A549 (cell line): ENCODE measurements around the gene CTNNBL1. TPM values are rescaled to one million over a fixed set of nuclear protein-coding genes. Genes with fewer than 3 reads are reported as not detected.
A peak's percentile ranks its signal among the peaks of the same experiment; 100 is the strongest.
"Not testable (repeated sequence)": the region's sequence is repeated elsewhere in the genome, so short reads cannot be mapped to it uniquely, and the experiment has no call there.

Experiments
- ATAC-seq, 2 experiments: fragments of 200-7000 bp in 1 of 2; fragments of >200 bp in 1 of 2; cut with Nextera tagmentation in 1 of 2; cut with Tn5 transposase in 1 of 2; 3 replicates each; pipeline versions ENCODE4 v1.8.0 to v1.9.1; 2018 to 2020; ENCODE audit warnings: mild to moderate bottlenecking in 1 of 2, moderate library complexity in 1 of 2
- CTCF ChIA-PET: fragments of 300-600 bp; sonication (Branson Sonifier 250); formaldehyde crosslinking; extraction: SDS; loops from one replicate; lab custom pipeline; 2021; ENCODE audit warnings: antibody characterized with exemption, inconsistent platforms; lab: Yijun Ruan, JAX
- POLR2A ChIA-PET: fragments of 350-600 bp; formaldehyde crosslinking; extraction: SDS; loops from one replicate; lab custom pipeline; 2021; ENCODE audit warnings: antibody characterized with exemption, inconsistent platforms; lab: Yijun Ruan, JAX
- DNase-seq, 2 experiments: peaks; one replicate each; pipeline versions ENCODE4 v3.0.0 to v3.0.0-alpha.2; 2011 to 2016; ENCODE audit warnings: low read depth in 1 of 2, low spot score in 1 of 2
- FAIRE-seq: peaks from 2 replicates; lab custom pipeline; 2011; peaks lifted over from hg19 to GRCh38; lab: Jason Lieb, UNC
- H3K27ac ChIP-seq, 2 experiments: fragments of >200 bp; sonication (Bioruptor Twin); formaldehyde crosslinking; 3 replicates each; pipeline ENCODE4 v1.5.1; 2016 to 2017
- H3K4me1 ChIP-seq: fragments of >200 bp; sonication (Bioruptor Twin); formaldehyde crosslinking; 3 replicates; pipeline ENCODE4 v1.6.1; 2016
- H3K4me2 ChIP-seq: fragments of >200 bp; sonication (Bioruptor Twin); formaldehyde crosslinking; 3 replicates; pipeline ENCODE4 v1.6.1; 2016
- H3K4me3 ChIP-seq: fragments of >200 bp; sonication (Bioruptor Twin); formaldehyde crosslinking; 3 replicates; pipeline ENCODE4 v1.5.1; 2016
- H3K9me3 ChIP-seq: fragments of >200 bp; sonication (Bioruptor Twin); formaldehyde crosslinking; 3 replicates; pipeline ENCODE4 v1.6.1; 2016
- BHLHE40 ChIP-seq: IDR thresholded peaks from 2 replicates; pipeline ENCODE4 v1.6.1; 2012; ENCODE audit warnings: low read depth, low read length, inconsistent platforms
- CEBPB ChIP-seq, 2 experiments: fragments of >200 bp in 1 of 2; sonication (Bioruptor Twin) in 1 of 2; formaldehyde crosslinking in 1 of 2; IDR thresholded peaks; 2 replicates each; pipeline ENCODE4 v1.6.1; 2012 to 2016
- CHD2 ChIP-seq: fragments of 150-350 bp; IDR thresholded peaks from 2 replicates; pipeline ENCODE4 v1.6.1; 2014; ENCODE audit warnings: low read length; ENCODE audit not compliant: partially characterized antibody
- CHD4 ChIP-seq: fragments of 200-600 bp; sonication (generic); IDR thresholded peaks from 2 replicates; pipeline ENCODE4 v1.6.1; 2016; ENCODE audit warnings: antibody characterized with exemption, mild to moderate bottlenecking, borderline replicate concordance
- E2F6 ChIP-seq: IDR thresholded peaks from 2 replicates; pipeline ENCODE4 v1.6.1; 2012; ENCODE audit warnings: low read depth, borderline replicate concordance
- EHMT2 ChIP-seq: fragments of 200-600 bp; sonication (generic); IDR thresholded peaks from 2 replicates; pipeline ENCODE4 v1.6.1; 2016; ENCODE audit warnings: antibody characterized with exemption, low read depth, mild to moderate bottlenecking, moderate library complexity
- EP300 ChIP-seq, 2 experiments: fragments of >200 bp; sonication (Bioruptor Twin); formaldehyde crosslinking; IDR thresholded peaks; 2 replicates in 1 of 2; 3 replicates in 1 of 2; pipeline ENCODE4 v1.6.1; 2016 to 2017
- FOSB ChIP-seq: fragments of 250-450 bp; sonication (Bioruptor Pico); IDR thresholded peaks from 2 replicates; pipeline ENCODE4 v1.5.0; 2020; ENCODE audit warnings: mild to moderate bottlenecking, moderate library complexity
- FOSL2 ChIP-seq, 2 experiments: fragments of 450-650 bp in 1 of 2; fragments of >200 bp in 1 of 2; sonication (Bioruptor Twin) in 1 of 2; formaldehyde crosslinking; IDR thresholded peaks; 2 replicates each; pipeline versions ENCODE4 v1.5.0 to v1.6.1; 2016 to 2020; ENCODE audit warnings: mild to moderate bottlenecking in 1 of 2, moderate library complexity in 1 of 2
- HDAC2 ChIP-seq: fragments of 200-600 bp; sonication (generic); IDR thresholded peaks from 2 replicates; pipeline ENCODE4 v1.6.1; 2016
- HEYL ChIP-seq: fragments of 250-450 bp; sonication (Bioruptor Pico); IDR thresholded peaks from 2 replicates; pipeline ENCODE4 v1.8.0; 2021; ENCODE audit warnings: mild to moderate bottlenecking, moderate library complexity
- HMGXB4 ChIP-seq: fragments of 250-450 bp; sonication (Bioruptor Pico); IDR thresholded peaks from 2 replicates; pipeline ENCODE4 v1.5.0; 2021; ENCODE audit warnings: mild to moderate bottlenecking, moderate library complexity, borderline replicate concordance
- HOXA7 ChIP-seq: fragments of 250-450 bp; sonication (Bioruptor Pico); IDR thresholded peaks from 2 replicates; pipeline ENCODE4 v1.5.0; 2020; ENCODE audit warnings: mild to moderate bottlenecking, moderate library complexity
- HOXB13 ChIP-seq: fragments of 250-450 bp; sonication (Bioruptor Pico); IDR thresholded peaks from 2 replicates; pipeline ENCODE4 v1.5.0; 2020; ENCODE audit warnings: low read depth, mild to moderate bottlenecking, moderate library complexity
- HOXB5 ChIP-seq: fragments of 250-450 bp; sonication (Bioruptor Pico); IDR thresholded peaks from 2 replicates; pipeline ENCODE4 v1.5.0; 2020; ENCODE audit warnings: mild to moderate bottlenecking, moderate library complexity
- JUN ChIP-seq, 2 experiments: fragments of >200 bp; sonication (Bioruptor Twin); formaldehyde crosslinking; IDR thresholded peaks; 2 replicates in 1 of 2; 3 replicates in 1 of 2; pipeline ENCODE4 v1.6.1; 2016 to 2017
- JUNB ChIP-seq: fragments of >200 bp; sonication (Bioruptor Twin); formaldehyde crosslinking; IDR thresholded peaks from 2 replicates; pipeline ENCODE4 v1.6.1; 2016
- KDM5A ChIP-seq: fragments of 200-600 bp; sonication (generic); IDR thresholded peaks from 2 replicates; pipeline ENCODE4 v1.6.1; 2016; ENCODE audit warnings: antibody characterized with exemption, mild to moderate bottlenecking
- MAFK ChIP-seq: fragments of 450-650 bp; IDR thresholded peaks from 2 replicates; pipeline ENCODE4 v1.6.1; 2014; ENCODE audit not compliant: partially characterized antibody
- MAZ ChIP-seq: fragments of 150-350 bp; IDR thresholded peaks from 2 replicates; pipeline ENCODE4 v1.6.1; 2014; ENCODE audit warnings: antibody characterized with exemption, low read depth, low read length, borderline replicate concordance
- PBX3 ChIP-seq: IDR thresholded peaks from 2 replicates; pipeline ENCODE4 v1.6.1; 2012
- POLR2A ChIP-seq: IDR thresholded peaks from 2 replicates; pipeline ENCODE4 v1.6.1; 2012; ENCODE audit warnings: mild to moderate bottlenecking, low read length
- RARB ChIP-seq: fragments of 250-450 bp; sonication (Bioruptor Pico); IDR thresholded peaks from 2 replicates; pipeline ENCODE4 v1.8.0; 2021; ENCODE audit warnings: mild to moderate bottlenecking, moderate library complexity
- REST ChIP-seq: fragments of 200-600 bp; sonication (generic); IDR thresholded peaks from 2 replicates; pipeline ENCODE4 v1.6.1; 2016; ENCODE audit warnings: antibody characterized with exemption, mild to moderate bottlenecking, moderate library complexity
- SMC3 ChIP-seq: fragments of >200 bp; sonication (Bioruptor Twin); formaldehyde crosslinking; IDR thresholded peaks from 3 replicates; pipeline ENCODE4 v1.6.1; 2018; ENCODE audit warnings: inconsistent platforms
- ZSCAN20 ChIP-seq: fragments of 250-450 bp; sonication (Bioruptor Pico); IDR thresholded peaks from 2 replicates; pipeline ENCODE4 v1.8.0; 2022; ENCODE audit warnings: mild to moderate bottlenecking, moderate library complexity
- WGBS: methylation state at CpG from one replicate; pipeline ENCODE4 v1.1.6; 2017; ENCODE audit errors: missing lambda C conversion rate; 5-methylcytosine and 5-hydroxymethylcytosine counted together
- polyA plus RNA-seq, 4 experiments: library from polyadenylated mRNA; depleted of rRNA in 3 of 4; stranded (reverse); fragments of >200 nt; fragmentation: RNase III in 1 of 4; extraction: RNeasy Plus Mini Kit Qiagen cat#74134 plus additional on column Dnase treatment in 1 of 4; gene quantifications; 2 replicates in 3 of 4; 3 replicates in 1 of 4; pipeline ENCODE4 v1.2.3, GENCODE V29; 2011 to 2017

The CTNNBL1 gene
- polyA plus RNA-seq, 2 of the 4 experiments (the other 2 are of a cell fraction): 41.0 to 59.9 TPM

- ChIA-PET POLR2A (no interaction called here), CTCF (interaction anchor here (0.9 to 1.5 kb wide), 2 partner anchors 9 to 367 kb away, joined by 3 to 5 read pairs; no protein-coding TSS in a partner anchor)
- Histone ChIP-seq H3K4me1 (no peaks in the 10 kb centered on the region), H3K27ac (no peak overlapping the region), H3K4me3 (no peak overlapping the region), H3K9me3 (no peaks in the 10 kb centered on the region), H3K4me2 (no peak overlapping the region)
- DNase-seq (no peak), FAIRE-seq (no peak), ATAC-seq (no peak)
- 93% methylated on average over 2 of the region's 2 CpGs for WGBS
- no peak for TF ChIP-seq ZSCAN20 (CRISPR knock-in tag)
- TF ChIP-seq CHD2: no peak
- no peak for TF ChIP-seq HOXA7 (CRISPR knock-in tag)
- no peak for TF ChIP-seq HOXB5
- no peak for TF ChIP-seq FOSB (CRISPR knock-in tag)
- no peak for TF ChIP-seq JUN (IDR thresholded peaks at IDR 0.05)
- no peak for TF ChIP-seq HMGXB4 (CRISPR knock-in tag)
- no peak for TF ChIP-seq MAFK
- TF ChIP-seq POLR2A: no peak
- no peak for TF ChIP-seq PBX3
- no peak for TF ChIP-seq JUNB
- no peak for TF ChIP-seq HEYL (CRISPR knock-in tag)
- no peak for TF ChIP-seq KDM5A
- TF ChIP-seq REST: no peak
Observed at GRCh38 chr20:37853823-37854375, 160.1 kb downstream of the CTNNBL1 start.

- CTCF ChIA-PET: not testable (repeated sequence)
- peak; percentile 79 for TF ChIP-seq MAFK
- TF ChIP-seq, all 56 proteins: peak for 1; not testable (repeated sequence) for 55
- POLR2A ChIA-PET, H3K27ac ChIP-seq, H3K4me2 ChIP-seq, H3K9me3 ChIP-seq, H3K4me1 ChIP-seq, ATAC-seq, H3K4me3 ChIP-seq, DNase-seq, FAIRE-seq: not testable (repeated sequence)
- WGBS: 99% methylated on average over 5 of the region's 5 CpGs
Observed at GRCh38 chr20:37856034-37856433, 162.2 kb downstream of the CTNNBL1 start.

GRCh38 chr20:37856932-37857660, 163.3 kb downstream of the CTNNBL1 start:
- H3K27ac ChIP-seq: no peak overlapping the region
- no peak for DNase-seq
- WGBS: 92% methylated on average over 10 of the region's 10 CpGs
- no peak overlapping the region for H3K4me2 ChIP-seq
- no peaks in the 10 kb centered on the region for H3K9me3 ChIP-seq
- no peak for ATAC-seq
- no peak overlapping the region for H3K4me3 ChIP-seq
- H3K4me1 ChIP-seq: no peaks in the 10 kb centered on the region
- ChIA-PET POLR2A (no interaction called here), CTCF (no interaction called here)
- no peak for FAIRE-seq
- no peak for TF ChIP-seq BHLHE40
- no peak for TF ChIP-seq HDAC2
- TF ChIP-seq MAZ: no peak
- TF ChIP-seq CHD4: no peak
- TF ChIP-seq EHMT2: no peak
- TF ChIP-seq FOSL2 (IDR thresholded peaks at IDR 0.05): no peak
- TF ChIP-seq FOSL2 (CRISPR knock-in tag; IDR thresholded peaks at IDR 0.05): no peak
- no peak for TF ChIP-seq E2F6
- no peak for TF ChIP-seq CEBPB (IDR thresholded peaks at IDR 0.05)
- no peak for TF ChIP-seq HOXB13 (CRISPR knock-in tag)
- TF ChIP-seq EP300 (IDR thresholded peaks at IDR 0.05): no peak
- no peak for TF ChIP-seq SMC3
- no peak for TF ChIP-seq RARB (CRISPR knock-in tag)
